ENCODE results near the gene DNAH12. TPM values are rescaled to one million over a fixed set of nuclear protein-coding genes. Genes with fewer than 3 reads are reported as not detected.
"Not testable (repeated sequence)": the region's sequence is repeated elsewhere in the genome, so short reads cannot be mapped to it uniquely, and the experiment has no call there.

DNAH12 gene
- total RNA-seq, 1 donor from 2014 or later = not detected

DNA sequence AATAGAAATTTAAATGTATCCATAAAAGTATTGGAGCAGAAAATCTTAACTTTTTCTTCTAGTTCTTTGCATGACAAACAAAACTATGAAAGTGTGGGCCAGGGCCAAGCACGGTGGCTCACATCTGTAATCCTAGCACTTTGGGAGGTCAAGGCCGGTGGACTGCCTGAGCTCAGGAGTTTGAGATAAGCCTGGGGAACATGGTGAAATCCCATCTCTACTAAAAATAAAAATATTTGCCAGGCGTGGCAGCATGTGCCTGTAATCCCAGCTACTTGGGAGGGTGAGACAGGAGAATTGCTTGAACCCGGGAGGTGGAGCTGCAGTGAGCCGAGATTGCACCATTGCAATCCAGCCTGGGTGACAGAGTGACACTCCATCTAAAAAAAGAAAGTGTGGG, 158.6 kb downstream of the DNAH12 start:
- Mint-ChIP-seq H3K27ac (no peak overlapping the region), H3K27me3 (ENCODE audit: low read depth) (peaks cover 9% of the 10 kb centered on the region), H3K4me3 (ENCODE audit: low read depth) (no peak overlapping the region), H3K9me3 (no peaks in the 10 kb centered on the region), H3K4me1 (ENCODE audit: low read depth) (no peaks in the 10 kb centered on the region), H3K36me3 (ENCODE audit: low read depth) (no peaks in the 10 kb centered on the region)
- DNase-seq (ENCODE audit: low spot score) = no peak
- intact Hi-C loops (cut with micrococcal nuclease) = no loop called here

DNA sequence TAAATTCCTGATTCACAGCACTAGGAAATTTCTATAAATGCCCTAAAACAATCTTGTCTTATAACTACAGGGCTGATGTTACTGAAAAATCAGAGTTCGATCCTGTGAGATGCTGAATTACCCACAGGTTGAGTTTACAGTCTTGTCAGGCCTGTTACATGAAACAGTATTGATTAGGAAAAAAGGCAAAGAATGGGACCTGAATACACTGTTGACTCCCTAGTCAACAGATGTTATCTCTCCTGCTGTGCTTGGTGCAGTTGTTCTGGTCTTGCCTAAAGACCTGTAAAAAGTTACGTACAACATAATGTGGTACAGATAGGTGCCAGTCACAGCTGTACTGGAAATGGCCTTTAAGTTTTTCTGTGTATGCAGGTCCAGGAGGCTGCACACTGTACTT, 160.3 kb downstream of the DNAH12 start:
- DNase-seq (ENCODE audit: low spot score) = no peak
- intact Hi-C loops (cut with micrococcal nuclease) = no loop called here
- no peaks in the 10 kb centered on the region for H3K4me1 Mint-ChIP-seq (ENCODE audit: low read depth)
- no peaks in the 10 kb centered on the region for H3K9me3 Mint-ChIP-seq
- H3K27ac Mint-ChIP-seq = no peak overlapping the region
- no peak overlapping the region for H3K4me3 Mint-ChIP-seq (ENCODE audit: low read depth)
- H3K27me3 Mint-ChIP-seq (ENCODE audit: low read depth) = peaks cover 12% of the 10 kb centered on the region
- H3K36me3 Mint-ChIP-seq (ENCODE audit: low read depth) = no peaks in the 10 kb centered on the region

DNA sequence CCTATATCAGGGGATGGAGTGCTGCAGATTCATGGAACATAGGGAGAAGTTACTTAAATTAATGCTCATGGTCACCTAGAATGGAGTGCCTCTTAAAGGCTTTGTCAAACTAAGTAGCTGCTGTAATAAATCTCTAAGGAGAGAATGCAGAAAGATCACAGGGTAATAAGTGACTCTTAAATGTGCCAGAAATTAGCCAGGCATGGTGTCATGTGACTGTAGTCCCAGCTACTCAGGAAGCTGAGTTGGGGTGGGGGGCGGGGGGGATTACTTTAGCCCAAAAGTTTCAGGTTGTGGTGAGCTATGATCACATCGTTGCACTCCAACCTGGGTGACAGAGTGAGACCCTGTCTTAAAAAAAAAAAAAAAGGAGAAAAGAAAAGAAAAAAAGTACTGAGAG, 160.7 kb downstream of the DNAH12 start:
- Mint-ChIP-seq H3K9me3 (no peaks in the 10 kb centered on the region), H3K27ac (no peak overlapping the region), H3K4me1 (ENCODE audit: low read depth) (no peaks in the 10 kb centered on the region), H3K27me3 (ENCODE audit: low read depth) (peaks cover 16% of the 10 kb centered on the region), H3K36me3 (ENCODE audit: low read depth) (no peaks in the 10 kb centered on the region), H3K4me3 (ENCODE audit: low read depth) (no peak overlapping the region)
- no peak for DNase-seq (ENCODE audit: low spot score)
- intact Hi-C loops (cut with micrococcal nuclease) = no loop called here

DNA sequence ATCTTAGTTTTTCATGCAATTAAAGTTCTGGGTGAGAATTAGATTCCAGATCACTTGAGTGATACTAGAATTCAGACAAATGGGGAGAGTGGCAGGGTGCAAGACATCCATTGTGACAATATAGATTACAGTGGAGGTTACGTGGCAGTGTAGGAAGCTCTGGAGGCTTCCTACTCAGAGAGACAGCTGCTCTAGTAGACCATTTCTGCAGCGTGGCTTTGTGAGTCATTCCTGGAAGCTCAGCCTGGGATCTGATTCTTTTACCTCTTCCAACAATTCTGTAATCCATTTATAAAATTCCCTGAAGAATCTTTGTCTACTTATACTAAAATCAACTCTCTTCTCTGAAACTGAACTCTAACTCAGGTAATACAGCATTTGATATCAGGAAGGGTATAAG, 161.2 kb downstream of the DNAH12 start:
- no peak for DNase-seq (ENCODE audit: low spot score)
- Mint-ChIP-seq H3K9me3 (no peaks in the 10 kb centered on the region), H3K27ac (no peak overlapping the region), H3K27me3 (ENCODE audit: low read depth) (peaks cover 18% of the 10 kb centered on the region), H3K36me3 (ENCODE audit: low read depth) (no peaks in the 10 kb centered on the region), H3K4me1 (ENCODE audit: low read depth) (no peaks in the 10 kb centered on the region), H3K4me3 (ENCODE audit: low read depth) (no peak overlapping the region)
- intact Hi-C loops (cut with micrococcal nuclease) = no loop called here

DNA sequence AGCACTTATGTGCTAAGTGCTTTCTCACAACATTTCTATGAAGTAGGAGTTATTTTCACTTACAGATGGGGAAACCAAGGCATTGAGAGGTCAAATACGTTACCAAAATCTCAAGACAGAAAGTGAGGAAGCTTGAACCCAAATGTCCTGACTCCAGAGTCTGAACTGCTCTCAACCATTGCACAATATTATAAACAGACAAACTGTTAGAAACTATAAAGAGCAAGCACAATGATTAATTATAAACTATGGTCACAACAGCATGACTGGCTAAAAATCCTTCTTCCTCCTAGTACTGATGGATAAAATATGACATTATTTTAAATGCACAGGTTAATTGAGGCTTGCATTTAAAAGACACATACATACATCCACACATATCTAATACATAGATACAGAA, 173.8 kb downstream of the DNAH12 start:
- no peak for DNase-seq (ENCODE audit: low spot score)
- peaks cover 24% of the 10 kb centered on the region for H3K27me3 Mint-ChIP-seq (ENCODE audit: low read depth)
- no peaks in the 10 kb centered on the region for H3K36me3 Mint-ChIP-seq (ENCODE audit: low read depth)
- no peak overlapping the region for H3K27ac Mint-ChIP-seq
- no peaks in the 10 kb centered on the region for H3K9me3 Mint-ChIP-seq
- no peak overlapping the region for H3K4me3 Mint-ChIP-seq (ENCODE audit: low read depth)
- intact Hi-C loops (cut with micrococcal nuclease) = no loop called here
- no peaks in the 10 kb centered on the region for H3K4me1 Mint-ChIP-seq (ENCODE audit: low read depth)

DNA sequence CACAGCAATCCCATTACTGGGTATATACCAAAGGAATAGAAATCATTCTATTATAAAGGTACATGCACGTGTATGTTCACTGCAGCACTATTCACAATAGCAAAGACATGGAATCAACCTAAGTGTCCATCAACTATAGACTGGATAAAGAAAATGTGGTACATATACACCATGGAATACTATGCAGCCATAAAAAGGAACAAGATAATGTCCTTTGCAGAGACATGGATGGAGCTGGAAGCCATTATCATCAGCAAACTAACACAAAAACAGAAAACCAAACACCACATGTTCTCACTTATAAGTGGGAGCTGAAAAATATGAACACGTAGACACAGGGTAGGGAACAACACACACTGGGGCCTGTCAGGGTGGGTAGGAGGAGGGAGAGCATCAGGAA, 179.1 kb downstream of the DNAH12 start:
- H3K4me1 Mint-ChIP-seq (ENCODE audit: low read depth); H3K27ac Mint-ChIP-seq; H3K36me3 Mint-ChIP-seq (ENCODE audit: low read depth); H3K4me3 Mint-ChIP-seq (ENCODE audit: low read depth); DNase-seq (ENCODE audit: low spot score); H3K9me3 Mint-ChIP-seq; intact Hi-C loops (cut with micrococcal nuclease): not testable (repeated sequence)
- H3K27me3 Mint-ChIP-seq (ENCODE audit: low read depth) = peaks cover 13% of the 10 kb centered on the region

DNA sequence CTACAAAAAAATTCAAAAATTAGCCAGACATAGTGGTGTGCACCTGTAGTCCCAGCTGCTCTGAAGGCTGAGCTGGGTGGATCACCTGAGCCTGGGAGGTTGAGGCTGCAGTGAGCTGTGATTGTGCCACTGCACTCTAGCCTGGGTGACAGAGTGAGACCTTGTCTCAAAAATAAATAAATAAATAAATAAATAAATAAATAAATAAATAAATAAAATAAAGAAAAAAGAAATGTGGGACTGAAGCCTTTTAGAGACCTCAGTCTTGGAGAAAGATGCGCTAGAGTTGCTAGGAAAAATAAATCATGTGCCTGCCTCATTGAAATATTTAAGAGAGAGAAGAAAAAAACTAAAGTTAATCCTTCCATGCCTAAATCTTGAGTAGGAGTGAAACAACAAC, 187.9 kb downstream of the DNAH12 start:
- H3K27me3 Mint-ChIP-seq (ENCODE audit: low read depth); intact Hi-C loops (cut with micrococcal nuclease); H3K9me3 Mint-ChIP-seq; H3K27ac Mint-ChIP-seq; H3K36me3 Mint-ChIP-seq (ENCODE audit: low read depth); H3K4me3 Mint-ChIP-seq (ENCODE audit: low read depth); DNase-seq (ENCODE audit: low spot score); H3K4me1 Mint-ChIP-seq (ENCODE audit: low read depth): not testable (repeated sequence)

DNA sequence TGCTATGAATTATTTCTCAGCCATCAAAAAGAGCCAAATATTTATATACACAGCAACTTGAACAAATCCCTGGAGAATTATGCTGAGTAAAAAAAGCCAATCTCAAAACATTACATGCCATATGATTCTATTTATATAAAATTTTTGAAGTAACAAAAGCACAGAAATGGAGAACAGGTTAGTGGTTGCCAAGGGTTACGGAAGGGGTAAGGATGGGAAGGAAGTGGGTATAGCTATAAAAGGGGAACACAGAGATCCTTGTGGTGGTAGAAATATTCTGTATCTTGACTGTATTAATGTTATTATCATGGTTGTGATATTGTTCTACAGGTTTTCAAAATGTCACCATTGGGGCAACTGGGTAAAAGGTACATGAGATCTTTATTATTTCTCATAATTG, 189.4 kb downstream of the DNAH12 start:
- Mint-ChIP-seq H3K4me3 (ENCODE audit: low read depth) (no peak overlapping the region), H3K36me3 (ENCODE audit: low read depth) (no peaks in the 10 kb centered on the region), H3K4me1 (ENCODE audit: low read depth) (no peaks in the 10 kb centered on the region), H3K27ac (no peak overlapping the region), H3K9me3 (no peaks in the 10 kb centered on the region), H3K27me3 (ENCODE audit: low read depth) (no peaks in the 10 kb centered on the region)
- no peak for DNase-seq (ENCODE audit: low spot score)
- intact Hi-C loops (cut with micrococcal nuclease) = no loop called here

DNA sequence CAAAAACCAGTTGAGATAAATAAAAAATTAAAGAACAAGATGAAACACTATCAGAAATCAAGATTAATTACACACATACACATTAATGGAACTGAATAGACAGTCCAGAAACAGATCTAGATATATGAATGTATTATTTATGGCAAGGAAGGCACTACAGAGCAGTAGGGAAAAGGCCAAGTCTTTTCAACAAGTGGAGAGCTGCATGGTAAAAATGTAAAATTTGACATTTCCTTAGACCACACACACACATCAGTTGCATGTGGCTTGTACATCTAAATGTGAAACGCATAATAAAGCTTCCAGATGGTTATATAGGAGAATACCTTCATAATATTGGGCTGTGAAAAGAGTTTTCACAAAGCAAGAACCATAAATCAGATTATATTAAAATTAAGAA, 193.9 kb downstream of the DNAH12 start:
- Mint-ChIP-seq H3K4me1 (ENCODE audit: low read depth) (no peaks in the 10 kb centered on the region), H3K4me3 (ENCODE audit: low read depth) (no peak overlapping the region), H3K36me3 (ENCODE audit: low read depth) (no peaks in the 10 kb centered on the region), H3K27ac (no peak overlapping the region), H3K27me3 (ENCODE audit: low read depth) (peaks cover 18% of the 10 kb centered on the region), H3K9me3 (no peaks in the 10 kb centered on the region)
- intact Hi-C loops (cut with micrococcal nuclease) = no loop called here
- DNase-seq (ENCODE audit: low spot score) = no peak

DNA sequence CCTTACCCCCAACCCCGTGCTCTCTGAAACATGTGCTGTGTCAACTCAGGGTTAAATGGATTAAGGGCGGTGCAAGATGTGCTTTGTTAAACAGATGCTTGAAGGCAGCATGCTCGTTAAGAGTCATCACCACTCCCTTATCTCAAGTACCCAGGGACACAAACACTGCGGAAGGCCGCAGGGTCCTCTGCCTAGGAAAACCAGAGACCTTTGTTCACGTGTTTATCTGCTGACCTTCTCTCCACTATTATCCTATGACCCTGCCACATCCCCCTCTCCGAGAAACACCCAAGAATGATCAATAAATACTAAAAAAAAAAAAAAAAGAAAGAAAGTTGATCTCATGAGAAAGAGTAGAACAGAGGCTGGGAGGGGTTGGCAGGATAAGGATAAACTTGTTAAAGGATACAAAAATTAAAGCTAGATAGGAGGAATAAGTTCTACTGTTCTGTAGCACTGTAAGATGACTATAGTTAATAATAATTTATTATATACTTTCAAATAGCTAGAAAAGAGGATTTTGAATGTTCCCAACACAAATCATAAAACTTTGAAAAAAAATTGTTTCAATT, 205.0 kb downstream of the DNAH12 start:
- DNase-seq (ENCODE audit: low spot score); intact Hi-C loops (cut with micrococcal nuclease); H3K36me3 Mint-ChIP-seq (ENCODE audit: low read depth); H3K4me3 Mint-ChIP-seq (ENCODE audit: low read depth); H3K27ac Mint-ChIP-seq; H3K4me1 Mint-ChIP-seq (ENCODE audit: low read depth); H3K9me3 Mint-ChIP-seq: not testable (repeated sequence)
- H3K27me3 Mint-ChIP-seq (ENCODE audit: low read depth) = peaks cover 17% of the 10 kb centered on the region

DNA sequence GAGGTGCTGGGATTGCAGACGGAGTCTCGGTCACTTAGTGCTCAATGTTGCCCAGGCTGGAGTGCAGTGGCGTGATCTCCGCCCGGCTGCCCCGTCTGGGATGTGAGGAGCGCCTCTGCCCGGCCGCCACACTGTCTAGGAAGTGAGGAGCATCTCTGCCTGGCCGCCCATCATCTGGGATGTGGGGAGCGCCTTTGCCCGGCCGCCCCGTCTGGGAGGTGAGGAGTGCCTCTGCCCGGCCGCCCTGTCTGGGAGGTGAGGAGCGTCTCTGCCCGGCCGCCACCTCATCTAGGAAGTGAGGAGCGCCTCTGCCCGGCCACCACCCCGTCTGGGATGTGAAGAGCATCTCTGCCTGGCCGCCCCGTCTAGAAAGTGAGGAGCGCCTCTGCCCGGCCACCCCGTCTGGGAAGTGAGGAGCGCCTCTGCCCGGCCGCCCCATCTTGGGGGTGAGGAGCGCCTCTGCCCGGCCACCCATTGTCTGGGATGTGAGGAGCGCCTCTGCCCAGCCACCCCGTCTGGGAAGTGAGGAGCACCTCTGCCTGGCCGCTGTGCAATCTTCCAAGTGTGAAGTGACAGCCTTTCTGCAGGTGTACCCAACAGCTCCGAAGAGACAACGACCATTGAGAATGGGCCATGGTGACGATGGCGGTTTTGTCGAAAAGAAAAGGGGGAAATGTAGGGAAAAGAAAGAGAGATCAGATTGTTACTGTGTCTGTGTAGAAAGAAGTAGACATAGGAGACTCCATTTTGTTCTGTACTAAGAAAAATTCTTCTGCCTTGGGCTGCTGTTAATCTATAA, 205.7 kb downstream of the DNAH12 start:
- H3K27ac Mint-ChIP-seq; intact Hi-C loops (cut with micrococcal nuclease); DNase-seq (ENCODE audit: low spot score); H3K36me3 Mint-ChIP-seq (ENCODE audit: low read depth); H3K4me1 Mint-ChIP-seq (ENCODE audit: low read depth); H3K4me3 Mint-ChIP-seq (ENCODE audit: low read depth); H3K9me3 Mint-ChIP-seq: not testable (repeated sequence)
- peaks cover 19% of the 10 kb centered on the region for H3K27me3 Mint-ChIP-seq (ENCODE audit: low read depth)

DNA sequence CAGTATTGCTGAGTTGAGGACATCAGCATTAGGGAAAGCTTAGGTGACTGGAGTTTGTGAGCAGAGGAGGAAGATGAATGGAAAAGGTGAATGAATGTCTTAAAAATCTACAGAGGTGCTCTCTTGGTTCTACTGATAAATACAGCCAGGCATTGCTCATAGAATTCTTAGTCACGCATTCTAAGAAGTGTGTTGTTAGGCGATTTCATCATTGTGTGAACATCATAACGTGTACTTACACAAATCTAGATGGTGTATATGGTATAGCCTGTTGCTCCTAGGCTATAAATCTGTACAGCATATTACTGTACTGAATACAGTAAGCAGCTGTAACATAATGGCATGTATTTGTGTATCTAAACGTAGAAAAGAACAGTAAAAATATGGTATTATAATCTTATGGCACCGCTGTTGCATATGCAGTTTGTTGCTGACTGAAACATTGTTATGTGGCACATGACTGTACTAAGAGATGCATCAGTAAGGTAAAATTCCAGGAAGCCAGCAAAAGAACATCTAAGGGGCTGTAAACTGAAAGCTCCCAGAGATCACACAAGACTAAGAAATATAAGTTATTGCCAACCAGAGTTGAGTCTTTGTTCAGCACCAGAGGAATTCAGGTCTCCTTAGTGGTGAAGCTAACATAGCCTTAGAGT, 208.7 kb downstream of the DNAH12 start:
- Mint-ChIP-seq H3K9me3 (no peaks in the 10 kb centered on the region), H3K27ac (no peak overlapping the region), H3K36me3 (ENCODE audit: low read depth) (no peaks in the 10 kb centered on the region), H3K27me3 (ENCODE audit: low read depth) (peaks cover 12% of the 10 kb centered on the region), H3K4me3 (ENCODE audit: low read depth) (no peak overlapping the region), H3K4me1 (ENCODE audit: low read depth) (no peaks in the 10 kb centered on the region)
- intact Hi-C loops (cut with micrococcal nuclease) = no loop called here
- no peak for DNase-seq (ENCODE audit: low spot score)

DNA sequence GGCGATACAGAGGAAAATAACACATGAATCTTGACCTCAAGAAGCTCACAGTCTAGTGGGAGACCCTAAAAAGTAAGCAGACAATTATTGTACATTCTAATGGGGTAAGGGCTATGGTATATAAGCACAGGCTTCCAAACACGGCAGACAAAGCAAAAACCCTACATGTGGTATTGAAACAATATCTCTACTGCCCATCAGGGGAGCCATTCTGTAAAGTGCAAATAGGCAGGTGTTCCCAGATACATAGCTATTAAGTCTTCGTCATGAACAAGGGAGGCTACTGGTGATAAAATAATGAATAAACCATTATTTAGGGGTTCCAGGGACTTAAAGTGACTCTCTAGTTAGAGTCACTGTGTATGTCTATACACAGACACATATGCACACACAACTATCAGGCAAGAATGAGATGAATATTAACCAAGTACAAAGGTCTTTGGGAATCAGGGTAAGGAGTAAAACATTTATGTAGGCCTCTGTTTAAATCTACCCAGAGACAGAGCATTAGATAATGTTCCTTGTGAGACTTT, 213.0 kb downstream of the DNAH12 start:
- no peak overlapping the region for H3K27ac Mint-ChIP-seq
- no peak overlapping the region for H3K4me3 Mint-ChIP-seq (ENCODE audit: low read depth)
- H3K4me1 Mint-ChIP-seq (ENCODE audit: low read depth) = no peaks in the 10 kb centered on the region
- no peaks in the 10 kb centered on the region for H3K9me3 Mint-ChIP-seq
- intact Hi-C loops (cut with micrococcal nuclease) = no loop called here
- no peak for DNase-seq (ENCODE audit: low spot score)
- H3K36me3 Mint-ChIP-seq (ENCODE audit: low read depth) = no peaks in the 10 kb centered on the region
- peaks cover 13% of the 10 kb centered on the region for H3K27me3 Mint-ChIP-seq (ENCODE audit: low read depth)

Measured in activated T-helper 2 cell treated with anti-CD3 and anti-CD28 coated beads, Interferon-gamma antibody, Interleukin-2, Interleukin-4, amounts not matched to agents 10 μg/mL and 5 μg/mL and 100 μg/mL, durations not matched to agents 14 hours and 24 hours and 36 hours (primary cell).